GOT3 (cell line): ENCODE results near the gene PIK3C2G.

Experiments used
- DNase-seq: peaks from one replicate; lab custom pipeline; 2025; ENCODE audit warnings: mixed read lengths; lab: John Stamatoyannopoulos, UW

Gene PIK3C2G

DNA sequence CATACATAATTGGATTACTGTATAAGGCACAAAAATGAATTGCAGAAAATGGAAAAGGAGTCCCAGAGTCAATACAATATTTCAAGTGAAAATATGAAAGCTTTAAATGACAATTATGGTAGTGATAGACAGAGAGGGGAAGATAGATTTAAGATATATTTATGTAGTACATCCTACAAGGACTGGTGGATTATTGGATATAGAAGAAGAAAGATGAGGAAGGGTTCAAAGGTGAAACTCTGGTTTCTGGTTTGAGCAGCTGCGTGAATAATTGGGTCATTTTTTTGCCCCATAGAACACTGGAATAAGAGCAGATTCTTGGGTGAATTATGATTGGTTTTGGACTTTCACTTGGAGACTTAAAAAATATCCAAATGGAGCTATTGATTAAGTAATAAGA lies 19.4 kb downstream of the PIK3C2G start:
- no peak for DNase-seq

GRCh38 chr12:18281941-18282340 lies 20.6 kb downstream of the PIK3C2G start:
- no peak for DNase-seq

DNA sequence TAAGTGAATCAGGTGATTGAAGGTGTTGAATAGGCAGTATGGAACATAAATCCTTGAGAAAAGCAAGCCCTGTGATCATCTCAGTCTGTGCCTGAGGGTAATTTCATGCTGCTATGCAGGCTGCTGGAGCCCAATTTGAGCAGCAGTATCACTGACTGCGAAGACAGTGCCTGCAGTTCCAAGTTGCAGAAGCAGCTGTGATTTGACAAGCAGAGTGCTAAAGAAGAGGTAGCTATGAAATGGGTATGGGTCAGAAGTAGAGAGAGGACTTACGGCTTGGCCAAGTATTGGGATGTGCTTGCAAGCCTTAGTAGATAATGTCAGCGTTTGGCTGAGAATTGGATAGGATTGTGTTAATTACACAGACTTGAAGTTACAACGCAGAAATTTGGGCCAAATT lies 22.5 kb downstream of the PIK3C2G start:
- DNase-seq, result no peak

DNA sequence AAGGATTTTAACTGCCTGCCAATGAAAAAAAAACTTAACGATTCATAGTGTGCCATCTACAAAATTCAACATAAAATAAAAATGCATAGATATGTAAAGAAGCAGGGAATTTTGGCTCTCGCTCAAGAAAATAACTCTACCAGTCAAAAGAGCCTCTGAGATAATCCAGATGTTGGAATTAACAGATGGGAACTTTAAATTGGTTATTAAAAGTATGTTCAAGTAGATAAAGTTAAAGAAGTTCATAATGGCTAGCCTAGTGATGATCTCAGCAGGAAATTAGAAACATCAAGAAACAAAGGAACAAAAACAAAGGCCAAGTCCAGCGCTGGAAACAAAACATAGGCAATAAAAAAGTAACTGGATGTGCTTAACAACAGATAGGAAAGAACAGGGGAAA lies 23.1 kb downstream of the PIK3C2G start:
- no peak for DNase-seq

DNA sequence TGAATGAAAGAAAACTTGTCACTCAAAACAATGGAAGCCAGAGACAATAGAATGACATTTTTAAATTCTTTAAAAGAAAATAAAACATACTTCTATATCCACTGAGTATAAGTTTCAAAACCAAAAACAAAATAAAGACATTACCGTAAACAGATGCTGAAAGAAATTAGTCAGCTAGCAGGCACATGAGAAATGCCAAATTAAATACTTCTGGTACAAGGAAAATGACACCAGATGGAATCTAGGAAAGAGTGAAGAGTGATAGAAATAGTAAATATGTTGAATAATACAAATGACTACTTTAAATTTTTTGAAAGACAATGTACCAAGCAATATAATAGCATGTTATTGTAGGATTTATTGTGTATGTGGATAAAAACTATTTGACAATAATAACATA lies 23.8 kb downstream of the PIK3C2G start:
- DNase-seq, result no peak

GRCh38 chr12:18290386-18290785 lies 29.1 kb downstream of the PIK3C2G start:
- DNase-seq, result no peak

DNA sequence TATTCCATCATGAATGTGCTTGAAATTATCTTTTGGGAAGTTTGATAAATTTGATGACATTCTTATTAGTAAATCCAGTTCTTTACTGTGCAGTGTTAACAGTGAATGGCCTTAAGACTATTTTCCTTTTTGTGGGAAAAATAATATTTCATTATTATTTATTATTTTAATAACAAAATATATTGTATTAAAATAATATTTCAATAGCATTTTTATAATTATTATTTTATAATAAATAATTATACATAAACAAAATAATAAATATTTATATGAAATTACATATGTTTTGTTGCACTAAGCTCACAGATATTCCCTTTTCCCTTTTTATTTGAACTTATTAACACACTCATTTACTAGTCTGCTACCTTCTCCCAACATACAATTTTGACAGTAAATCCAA lies 33.6 kb downstream of the PIK3C2G start:
- DNase-seq, result no peak

- DNase-seq, result no peak
These were observed 35.0 kb downstream of the PIK3C2G start for GRCh38 chr12:18296201-18296908.

GRCh38 chr12:18296909-18297280 lies 35.6 kb downstream of the PIK3C2G start:
- DNase-seq, result no peak

- DNase-seq, result no peak
These were observed 36.6 kb downstream of the PIK3C2G start for GRCh38 chr12:18297902-18298301.

DNA sequence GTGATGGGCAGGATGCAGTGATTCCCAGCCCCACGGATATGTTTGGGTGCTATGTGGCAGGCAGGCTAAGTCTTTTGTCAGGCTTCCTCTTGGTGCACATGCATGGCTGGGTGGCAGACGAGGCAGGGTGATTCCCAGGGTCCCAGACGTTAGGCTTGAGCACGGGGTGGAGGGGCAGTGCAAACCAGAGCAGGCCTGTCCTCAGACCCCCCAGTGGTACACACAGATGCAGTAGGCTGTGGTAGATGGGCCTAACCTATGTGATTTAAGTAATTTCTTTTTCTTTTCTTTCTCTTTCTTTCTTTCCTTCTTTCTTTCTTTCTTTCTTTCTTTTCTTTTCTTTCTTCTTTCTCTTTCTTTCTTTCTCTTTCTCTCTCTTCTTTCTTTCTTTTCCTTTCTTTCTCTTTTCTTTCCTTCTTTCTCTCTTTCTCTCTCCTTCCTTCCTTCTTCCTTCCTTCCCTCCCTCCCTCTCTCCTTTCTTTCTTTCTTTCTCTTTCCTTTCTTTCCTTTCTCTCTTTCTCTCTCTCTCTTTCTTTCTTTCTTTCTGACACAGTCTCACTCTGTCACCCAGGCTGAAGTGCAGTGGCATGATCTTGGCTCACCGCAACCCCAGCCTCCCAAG lies 41.6 kb downstream of the PIK3C2G start:
- DNase-seq, result no peak

GRCh38 chr12:18304609-18305008 lies 43.3 kb downstream of the PIK3C2G start:
- no peak for DNase-seq

DNA sequence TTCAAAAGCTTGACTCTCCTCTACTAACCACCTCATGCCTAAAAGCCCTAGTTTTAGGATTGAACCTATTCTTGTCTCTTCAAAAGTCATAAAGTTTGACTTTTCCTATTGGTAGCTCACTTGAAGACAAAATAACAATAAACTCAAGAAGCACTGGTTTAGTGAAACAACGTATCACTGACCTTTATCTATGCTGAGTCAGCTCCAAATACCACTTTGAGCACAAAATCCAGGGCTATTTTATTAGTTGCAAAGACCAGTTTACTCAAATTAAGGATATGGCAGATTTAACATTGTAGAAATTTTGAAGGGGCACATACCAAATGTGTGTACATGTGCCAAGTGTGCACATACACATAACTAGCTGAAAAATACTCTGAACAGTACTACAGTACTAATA lies 45.0 kb downstream of the PIK3C2G start:
- DNase-seq, result no peak

- DNase-seq, result no peak
These were observed 52.0 kb downstream of the PIK3C2G start for GRCh38 chr12:18313306-18313705.

DNA sequence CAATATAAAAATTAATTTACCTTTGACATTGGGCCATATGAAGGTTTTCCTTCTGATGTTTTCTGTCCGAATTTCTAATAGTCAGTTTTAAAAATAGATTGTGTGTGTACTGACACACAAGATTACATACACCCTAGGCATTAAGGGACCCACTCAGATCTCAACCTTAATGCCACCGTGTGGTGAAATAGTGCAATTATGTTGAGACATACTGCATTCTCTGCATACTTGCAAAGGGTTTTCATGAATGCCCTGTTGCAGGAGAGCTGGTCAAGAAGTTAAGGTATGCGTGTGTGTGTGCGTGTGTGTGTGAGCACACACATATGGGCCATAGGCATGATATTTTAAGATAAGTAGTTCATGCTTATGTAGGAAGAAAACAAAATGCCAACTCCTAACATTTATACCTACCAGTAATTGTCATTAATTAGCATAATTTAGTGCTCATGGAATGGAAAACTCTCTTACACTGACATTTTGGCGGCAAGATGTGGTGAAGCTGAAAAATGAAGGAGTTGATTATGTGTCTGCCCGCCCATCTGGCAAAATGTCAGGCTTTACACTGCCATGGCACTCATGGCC lies 58.8 kb downstream of the PIK3C2G start:
- DNase-seq, result no peak

DNA sequence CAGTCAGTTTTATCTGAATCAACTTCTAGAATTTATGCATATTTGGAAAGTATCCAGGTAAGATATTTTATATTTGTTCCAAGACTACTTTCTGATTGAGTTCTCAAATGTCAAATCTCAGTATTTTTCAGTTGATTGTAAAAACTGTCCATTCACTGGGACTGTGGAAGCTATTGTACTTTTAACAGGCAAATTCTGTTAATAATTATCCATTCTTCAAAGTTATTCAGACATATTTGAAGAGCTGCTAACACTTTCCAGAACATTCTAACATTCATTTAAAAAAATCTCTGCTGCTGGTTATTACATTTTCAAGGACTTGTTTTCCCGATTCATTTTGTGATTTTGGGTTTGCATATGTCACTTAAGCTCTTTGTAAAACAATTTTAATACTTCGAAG lies 59.7 kb downstream of the PIK3C2G start:
- DNase-seq, result no peak

DNA sequence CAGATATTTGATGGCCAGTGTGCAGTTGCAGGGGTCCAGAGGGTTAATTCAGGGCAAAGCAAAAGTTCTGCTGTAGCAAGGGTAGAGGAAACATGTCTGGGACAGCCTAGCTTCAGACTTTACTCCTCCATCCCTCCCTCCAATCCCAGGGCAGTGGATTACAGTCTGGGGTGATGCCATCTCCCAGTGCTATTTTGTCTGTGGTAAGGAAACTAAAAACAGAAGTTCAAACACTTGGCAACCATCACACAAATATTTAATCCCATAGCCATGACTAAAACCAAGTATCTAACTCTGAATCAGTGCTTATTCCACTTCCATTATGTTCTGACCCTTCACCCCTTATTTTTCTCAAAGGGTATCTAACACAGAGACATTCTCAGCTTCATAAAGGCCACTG lies 61.8 kb downstream of the PIK3C2G start:
- no peak for DNase-seq

GRCh38 chr12:18327036-18327435 lies 65.7 kb downstream of the PIK3C2G start:
- DNase-seq, result no peak

GRCh38 chr12:18332173-18332572 lies 70.9 kb downstream of the PIK3C2G start:
- no peak for DNase-seq

- DNase-seq, result no peak
These were observed 78.3 kb downstream of the PIK3C2G start for GRCh38 chr12:18339633-18340032.

GRCh38 chr12:18340186-18340585 lies 78.9 kb downstream of the PIK3C2G start:
- no peak for DNase-seq

GRCh38 chr12:18340786-18341185 lies 79.5 kb downstream of the PIK3C2G start:
- DNase-seq, result no peak

DNA sequence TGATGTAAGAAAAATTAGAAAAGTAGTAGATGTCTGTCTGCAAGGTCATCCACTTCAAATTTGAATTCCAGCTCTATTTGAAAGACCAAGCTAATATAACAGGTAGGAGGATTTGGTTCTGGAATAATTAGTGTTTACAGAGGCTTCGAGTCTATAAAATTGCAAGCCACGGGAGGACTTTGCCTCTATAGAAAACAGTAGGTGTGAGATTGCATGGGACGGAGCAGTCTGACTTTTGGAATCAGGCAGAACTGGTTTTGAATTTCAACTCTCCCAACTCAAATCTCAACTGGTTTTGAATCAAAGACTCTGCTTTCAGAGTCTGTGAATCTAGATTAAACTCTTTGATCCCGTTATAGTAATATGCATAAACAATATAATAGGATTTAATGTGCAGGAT lies 82.4 kb downstream of the PIK3C2G start:
- DNase-seq, result no peak
